ENCODE results near the gene HOXD11. TPM values are rescaled to one million over a fixed set of nuclear protein-coding genes. Genes with fewer than 3 reads are reported as not detected.

HOXD11 gene
- total RNA-seq, 1 donor from 2014 or later: not detected

GRCh38 chr2:176082824-176083751 lies 24.0 kb upstream of the HOXD11 start:
- Mint-ChIP-seq H3K27ac (ENCODE audit: unreplicated experiment) (no peak overlapping the region), H3K4me1 (peaks cover 16% of the 10 kb centered on the region), H3K27me3 (ENCODE audit: low read depth) (peaks cover 98% of the 10 kb centered on the region), H3K36me3 (ENCODE audit: low read depth) (peaks cover 6% of the 10 kb centered on the region), H3K4me3 (peak overlapping the region; percentile 66), H3K9me3 (no peaks in the 10 kb centered on the region)
- DNase-seq (ENCODE audit: low read depth, low spot score): no peak
- no peak for TF ChIP-seq CTCF (conservative IDR thresholded peaks at IDR 0.05)

GRCh38 chr2:176083796-176084261 lies 23.3 kb upstream of the HOXD11 start, which contains the start of gene EVX2:
EVX2 (minus strand) TSS chr2:176083962; CDS start chr2:176083776, 186 bp downstream.
- Mint-ChIP-seq H3K4me3 (peak within 1 kb of the TSS; percentile 66), H3K36me3 (ENCODE audit: low read depth) (peaks cover 8% of the 10 kb centered on the region), H3K4me1 (peaks cover 19% of the 10 kb centered on the region), H3K27ac (ENCODE audit: unreplicated experiment) (no peak within 1 kb of the TSS), H3K27me3 (ENCODE audit: low read depth) (peaks cover 98% of the 10 kb centered on the region), H3K9me3 (no peaks in the 10 kb centered on the region)
- TF ChIP-seq CTCF (conservative IDR thresholded peaks at IDR 0.05): no peak
- no peak for DNase-seq (ENCODE audit: low read depth, low spot score)

- H3K9me3 Mint-ChIP-seq: no peaks in the 10 kb centered on the region
- peaks cover 98% of the 10 kb centered on the region for H3K27me3 Mint-ChIP-seq (ENCODE audit: low read depth)
- peaks cover 13% of the 10 kb centered on the region for H3K4me1 Mint-ChIP-seq
- H3K4me3 Mint-ChIP-seq: peak overlapping the region; percentile 40
- H3K27ac Mint-ChIP-seq (ENCODE audit: unreplicated experiment): no peak overlapping the region
- no peak for DNase-seq (ENCODE audit: low read depth, low spot score)
- no peak for TF ChIP-seq CTCF (conservative IDR thresholded peaks at IDR 0.05)
- peaks cover 8% of the 10 kb centered on the region for H3K36me3 Mint-ChIP-seq (ENCODE audit: low read depth)
Observed at GRCh38 chr2:176084611-176085119, 22.4 kb upstream of the HOXD11 start.

GRCh38 chr2:176085120-176085788 lies 21.8 kb upstream of the HOXD11 start:
- no peak overlapping the region for H3K27ac Mint-ChIP-seq (ENCODE audit: unreplicated experiment)
- H3K9me3 Mint-ChIP-seq: no peaks in the 10 kb centered on the region
- DNase-seq (ENCODE audit: low read depth, low spot score): no peak
- H3K36me3 Mint-ChIP-seq (ENCODE audit: low read depth): peaks cover 8% of the 10 kb centered on the region
- H3K27me3 Mint-ChIP-seq (ENCODE audit: low read depth): peaks cover 100% of the 10 kb centered on the region
- peaks cover 12% of the 10 kb centered on the region for H3K4me1 Mint-ChIP-seq
- peak overlapping the region; percentile 54 for H3K4me3 Mint-ChIP-seq
- no peak for TF ChIP-seq CTCF (conservative IDR thresholded peaks at IDR 0.05)
